ENCODE results near the gene CSNK2A1. TPM values are rescaled to one million over a fixed set of nuclear protein-coding genes. Genes with fewer than 3 reads are reported as not detected.
"Not testable (repeated sequence)": the region's sequence is repeated elsewhere in the genome, so short reads cannot be mapped to it uniquely, and the experiment has no call there.

CSNK2A1 gene
- total RNA-seq: 100 to 1,000 TPM; 183 to 191 (median 187) TPM

GRCh38 chr20:543369-544152 lies at the start of gene CSNK2A1:
CSNK2A1 (minus strand) TSS chr20:543790; CDS start chr20:508551, 35,239 bp downstream.
- Mint-ChIP-seq H3K9me3 (no peaks in the 10 kb centered on the region), H3K27me3 (ENCODE audit: low read depth) (no peaks in the 10 kb centered on the region), H3K4me1 (ENCODE audit: low read depth) (peaks cover 52% of the 10 kb centered on the region), H3K36me3 (ENCODE audit: insufficient read depth) (peaks cover 23% of the 10 kb centered on the region), H3K4me3 (peak within 1 kb of the TSS; percentile 91)
- DNase-seq (peak; percentile 95), ATAC-seq (peak; percentile 96 to 97)

GRCh38 chr20:592506-592905 lies 48.9 kb upstream of the CSNK2A1 start:
- H3K9me3 Mint-ChIP-seq: no peaks in the 10 kb centered on the region
- H3K27me3 Mint-ChIP-seq (ENCODE audit: low read depth): peaks cover 31% of the 10 kb centered on the region
- ATAC-seq (no peak), DNase-seq (no peak)
- H3K4me3 Mint-ChIP-seq: no peak overlapping the region
- no peaks in the 10 kb centered on the region for H3K4me1 Mint-ChIP-seq (ENCODE audit: low read depth)
- no peaks in the 10 kb centered on the region for H3K36me3 Mint-ChIP-seq (ENCODE audit: insufficient read depth)

GRCh38 chr20:591941-592340 lies 48.4 kb upstream of the CSNK2A1 start:
- Mint-ChIP-seq H3K4me1 (ENCODE audit: low read depth) (no peaks in the 10 kb centered on the region), H3K4me3 (no peak overlapping the region), H3K36me3 (ENCODE audit: insufficient read depth) (no peaks in the 10 kb centered on the region), H3K27me3 (ENCODE audit: low read depth) (peaks cover 32% of the 10 kb centered on the region), H3K9me3 (no peaks in the 10 kb centered on the region)
- DNase-seq (no peak), ATAC-seq (no peak)

- H3K9me3 Mint-ChIP-seq: no peaks in the 10 kb centered on the region
- H3K27me3 Mint-ChIP-seq (ENCODE audit: low read depth): peaks cover 40% of the 10 kb centered on the region
- no peak overlapping the region for H3K4me3 Mint-ChIP-seq
- ATAC-seq (no peak), DNase-seq (no peak)
- H3K36me3 Mint-ChIP-seq (ENCODE audit: insufficient read depth): no peaks in the 10 kb centered on the region
- no peaks in the 10 kb centered on the region for H3K4me1 Mint-ChIP-seq (ENCODE audit: low read depth)
Observed at GRCh38 chr20:588932-589672, 45.5 kb upstream of the CSNK2A1 start.

GRCh38 chr20:588476-588875 lies 44.9 kb upstream of the CSNK2A1 start:
- Mint-ChIP-seq H3K4me1 (ENCODE audit: low read depth) (no peaks in the 10 kb centered on the region), H3K4me3 (no peak overlapping the region), H3K27me3 (ENCODE audit: low read depth) (peaks cover 38% of the 10 kb centered on the region), H3K36me3 (ENCODE audit: insufficient read depth) (no peaks in the 10 kb centered on the region), H3K9me3 (no peaks in the 10 kb centered on the region)
- ATAC-seq (no peak), DNase-seq (no peak)

GRCh38 chr20:584971-585301 lies 41.3 kb upstream of the CSNK2A1 start:
- no peak for ATAC-seq
- H3K4me3 Mint-ChIP-seq: no peak overlapping the region
- no peaks in the 10 kb centered on the region for H3K9me3 Mint-ChIP-seq
- H3K4me1 Mint-ChIP-seq (ENCODE audit: low read depth): no peaks in the 10 kb centered on the region
- peaks cover 25% of the 10 kb centered on the region for H3K27me3 Mint-ChIP-seq (ENCODE audit: low read depth)
- H3K36me3 Mint-ChIP-seq (ENCODE audit: insufficient read depth): no peaks in the 10 kb centered on the region
- no peak for DNase-seq

GRCh38 chr20:584161-584970 lies 40.8 kb upstream of the CSNK2A1 start:
- Mint-ChIP-seq H3K36me3 (ENCODE audit: insufficient read depth) (no peaks in the 10 kb centered on the region), H3K4me3 (no peak overlapping the region), H3K9me3 (no peaks in the 10 kb centered on the region), H3K4me1 (ENCODE audit: low read depth) (no peaks in the 10 kb centered on the region), H3K27me3 (ENCODE audit: low read depth) (peaks cover 23% of the 10 kb centered on the region)
- DNase-seq (no peak), ATAC-seq (peak; percentile 82 to 89)

- peaks cover 18% of the 10 kb centered on the region for H3K27me3 Mint-ChIP-seq (ENCODE audit: low read depth)
- no peaks in the 10 kb centered on the region for H3K9me3 Mint-ChIP-seq
- ATAC-seq (no peak), DNase-seq (no peak)
- no peaks in the 10 kb centered on the region for H3K36me3 Mint-ChIP-seq (ENCODE audit: insufficient read depth)
- no peak overlapping the region for H3K4me3 Mint-ChIP-seq
- H3K4me1 Mint-ChIP-seq (ENCODE audit: low read depth): no peaks in the 10 kb centered on the region
Observed at GRCh38 chr20:582204-582603, 38.6 kb upstream of the CSNK2A1 start.

GRCh38 chr20:578940-579690 lies 35.5 kb upstream of the CSNK2A1 start:
- ATAC-seq; DNase-seq; H3K4me1 Mint-ChIP-seq (ENCODE audit: low read depth): not testable (repeated sequence)

GRCh38 chr20:577167-577791 lies 33.7 kb upstream of the CSNK2A1 start:
- ATAC-seq (no peak), DNase-seq (no peak)
- Mint-ChIP-seq H3K9me3 (no peaks in the 10 kb centered on the region), H3K27me3 (ENCODE audit: low read depth) (peaks cover 28% of the 10 kb centered on the region), H3K36me3 (ENCODE audit: insufficient read depth) (no peaks in the 10 kb centered on the region), H3K4me1 (ENCODE audit: low read depth) (no peaks in the 10 kb centered on the region), H3K4me3 (no peak overlapping the region)

More at GRCh38 chr20:578940-579690, 35.5 kb upstream of the CSNK2A1 start:
- not testable (repeated sequence) for H3K9me3 Mint-ChIP-seq; H3K4me3 Mint-ChIP-seq; H3K36me3 Mint-ChIP-seq (ENCODE audit: insufficient read depth)
- H3K27me3 Mint-ChIP-seq (ENCODE audit: low read depth): peaks cover 12% of the 10 kb centered on the region

- DNase-seq (no peak), ATAC-seq (no peak)
- no peaks in the 10 kb centered on the region for H3K9me3 Mint-ChIP-seq
- no peak overlapping the region for H3K4me3 Mint-ChIP-seq
- H3K27me3 Mint-ChIP-seq (ENCODE audit: low read depth): peaks cover 31% of the 10 kb centered on the region
- H3K4me1 Mint-ChIP-seq (ENCODE audit: low read depth): no peaks in the 10 kb centered on the region
- H3K36me3 Mint-ChIP-seq (ENCODE audit: insufficient read depth): no peaks in the 10 kb centered on the region
Observed at GRCh38 chr20:576156-576555, 32.6 kb upstream of the CSNK2A1 start.

- no peak overlapping the region for H3K4me3 Mint-ChIP-seq
- no peaks in the 10 kb centered on the region for H3K4me1 Mint-ChIP-seq (ENCODE audit: low read depth)
- DNase-seq (no peak), ATAC-seq (no peak)
- no peaks in the 10 kb centered on the region for H3K36me3 Mint-ChIP-seq (ENCODE audit: insufficient read depth)
- H3K27me3 Mint-ChIP-seq (ENCODE audit: low read depth): peaks cover 31% of the 10 kb centered on the region
- no peaks in the 10 kb centered on the region for H3K9me3 Mint-ChIP-seq
Observed at GRCh38 chr20:575230-575629, 31.6 kb upstream of the CSNK2A1 start.

GRCh38 chr20:574297-574942 lies 30.8 kb upstream of the CSNK2A1 start:
- Mint-ChIP-seq H3K36me3 (ENCODE audit: insufficient read depth) (no peaks in the 10 kb centered on the region), H3K27me3 (ENCODE audit: low read depth) (peaks cover 34% of the 10 kb centered on the region)
- ATAC-seq: no peak

More at GRCh38 chr20:574297-574942, 30.8 kb upstream of the CSNK2A1 start:
- no peaks in the 10 kb centered on the region for H3K9me3 Mint-ChIP-seq
- DNase-seq: no peak
- H3K4me1 Mint-ChIP-seq (ENCODE audit: low read depth): no peaks in the 10 kb centered on the region
- H3K4me3 Mint-ChIP-seq: no peak overlapping the region

Data from activated T-cell treated with anti-CD3 and anti-CD28 coated beads, Interleukin-2, amount 50 U/mL, for 4 hours (primary cell).